IMR-90 (cell line): Measurements from ENCODE around the gene CERS6.

Experiments
- MAZ ChIP-seq: IDR thresholded peaks from 2 replicates; pipeline ENCODE4 v1.6.1; 2012; ENCODE audit warnings: low read depth, mild to moderate bottlenecking, low read length, improper control_type of control experiment, moderate library complexity, borderline replicate concordance
- MXI1 ChIP-seq: IDR thresholded peaks from 2 replicates; pipeline ENCODE4 v1.6.1; 2012; ENCODE audit warnings: low read depth, mild to moderate bottlenecking, low read length, moderate library complexity, borderline replicate concordance
- POLR2A ChIP-seq: IDR thresholded peaks from 2 replicates; pipeline ENCODE4 v1.6.1; 2012; ENCODE audit warnings: mild to moderate bottlenecking, low read depth, low read length
- RCOR1 ChIP-seq: IDR thresholded peaks from 2 replicates; pipeline ENCODE4 v1.6.1; 2012; ENCODE audit warnings: mild to moderate bottlenecking, low read length, improper control_type of control experiment; ENCODE audit not compliant: insufficient replicate concordance
- TF ChIP-seq, protein P1 (sequence below): conservative IDR thresholded peaks from 2 replicates; pipeline ENCODE4 v1.5.1; 2012; ENCODE audit warnings: mild to moderate bottlenecking, low read depth, low read length, improper control_type of control experiment
- TF ChIP-seq, protein P2 (sequence below): fragments of 150-350 bp; IDR thresholded peaks from 2 replicates; pipeline ENCODE4 v1.6.1; 2016; ENCODE audit warnings: low read depth, mild to moderate bottlenecking, low read length, moderate library complexity, borderline replicate concordance

DNA sequence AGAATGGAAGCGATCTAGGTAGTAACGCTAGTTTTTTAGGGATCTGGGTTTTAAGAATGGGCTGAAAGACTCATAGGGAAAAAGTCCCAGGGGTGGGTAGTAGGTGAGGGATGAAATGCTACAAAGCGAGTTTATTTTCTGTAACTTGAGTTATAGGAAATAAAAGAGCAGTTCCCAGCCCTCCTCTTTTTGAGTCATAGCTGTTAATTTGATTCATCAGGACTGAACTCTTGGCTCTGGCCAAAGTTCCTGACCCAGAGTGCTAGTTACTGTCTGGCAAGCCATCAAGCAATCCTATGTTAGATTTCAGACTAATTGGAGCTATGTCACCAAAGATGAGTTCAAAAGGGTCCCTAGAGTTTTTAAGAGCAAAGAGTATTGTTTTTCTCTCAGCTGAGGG, 328.9 kb downstream of the CERS6 start:
- TF ChIP-seq MAZ (no peak), POLR2A (no peak), RCOR1 (no peak), MXI1 (no peak)
- TF ChIP-seq, protein P1, sequence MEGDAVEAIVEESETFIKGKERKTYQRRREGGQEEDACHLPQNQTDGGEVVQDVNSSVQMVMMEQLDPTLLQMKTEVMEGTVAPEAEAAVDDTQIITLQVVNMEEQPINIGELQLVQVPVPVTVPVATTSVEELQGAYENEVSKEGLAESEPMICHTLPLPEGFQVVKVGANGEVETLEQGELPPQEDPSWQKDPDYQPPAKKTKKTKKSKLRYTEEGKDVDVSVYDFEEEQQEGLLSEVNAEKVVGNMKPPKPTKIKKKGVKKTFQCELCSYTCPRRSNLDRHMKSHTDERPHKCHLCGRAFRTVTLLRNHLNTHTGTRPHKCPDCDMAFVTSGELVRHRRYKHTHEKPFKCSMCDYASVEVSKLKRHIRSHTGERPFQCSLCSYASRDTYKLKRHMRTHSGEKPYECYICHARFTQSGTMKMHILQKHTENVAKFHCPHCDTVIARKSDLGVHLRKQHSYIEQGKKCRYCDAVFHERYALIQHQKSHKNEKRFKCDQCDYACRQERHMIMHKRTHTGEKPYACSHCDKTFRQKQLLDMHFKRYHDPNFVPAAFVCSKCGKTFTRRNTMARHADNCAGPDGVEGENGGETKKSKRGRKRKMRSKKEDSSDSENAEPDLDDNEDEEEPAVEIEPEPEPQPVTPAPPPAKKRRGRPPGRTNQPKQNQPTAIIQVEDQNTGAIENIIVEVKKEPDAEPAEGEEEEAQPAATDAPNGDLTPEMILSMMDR = no peak
- TF ChIP-seq, protein P2, sequence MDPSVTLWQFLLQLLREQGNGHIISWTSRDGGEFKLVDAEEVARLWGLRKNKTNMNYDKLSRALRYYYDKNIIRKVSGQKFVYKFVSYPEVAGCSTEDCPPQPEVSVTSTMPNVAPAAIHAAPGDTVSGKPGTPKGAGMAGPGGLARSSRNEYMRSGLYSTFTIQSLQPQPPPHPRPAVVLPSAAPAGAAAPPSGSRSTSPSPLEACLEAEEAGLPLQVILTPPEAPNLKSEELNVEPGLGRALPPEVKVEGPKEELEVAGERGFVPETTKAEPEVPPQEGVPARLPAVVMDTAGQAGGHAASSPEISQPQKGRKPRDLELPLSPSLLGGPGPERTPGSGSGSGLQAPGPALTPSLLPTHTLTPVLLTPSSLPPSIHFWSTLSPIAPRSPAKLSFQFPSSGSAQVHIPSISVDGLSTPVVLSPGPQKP = no peak
